ENCODE measurements around the gene AWAT2.

The AWAT2 gene

DNA sequence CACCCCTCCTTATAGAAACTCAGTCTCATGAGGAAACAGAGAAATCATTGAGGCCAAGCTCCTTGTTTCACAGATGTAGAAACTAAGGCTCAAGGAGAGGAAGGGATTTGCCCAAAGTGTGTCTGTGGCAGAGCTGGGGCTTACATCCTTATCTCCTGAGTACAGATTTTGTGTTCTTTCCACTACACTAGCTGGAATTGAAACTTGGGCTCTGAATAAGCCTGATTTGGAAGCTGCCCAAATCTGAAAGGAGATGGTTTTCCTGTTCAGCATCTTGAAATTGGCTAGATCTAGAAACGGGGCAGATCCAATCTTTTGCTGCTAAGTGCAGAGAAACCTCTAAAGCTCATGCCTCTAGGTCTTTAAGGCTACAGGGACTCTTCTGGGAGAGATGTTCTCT is 24.3 kb downstream of the AWAT2 start:
- no peak for TF ChIP-seq IKZF3 (tag by site-specific recombination; IDR thresholded peaks at IDR 0.05)
- TF ChIP-seq ZNF529 (tag by site-specific recombination; IDR thresholded peaks at IDR 0.05; ENCODE audit: insufficient replicate concordance) = no peak
- TF ChIP-seq, protein P1, sequence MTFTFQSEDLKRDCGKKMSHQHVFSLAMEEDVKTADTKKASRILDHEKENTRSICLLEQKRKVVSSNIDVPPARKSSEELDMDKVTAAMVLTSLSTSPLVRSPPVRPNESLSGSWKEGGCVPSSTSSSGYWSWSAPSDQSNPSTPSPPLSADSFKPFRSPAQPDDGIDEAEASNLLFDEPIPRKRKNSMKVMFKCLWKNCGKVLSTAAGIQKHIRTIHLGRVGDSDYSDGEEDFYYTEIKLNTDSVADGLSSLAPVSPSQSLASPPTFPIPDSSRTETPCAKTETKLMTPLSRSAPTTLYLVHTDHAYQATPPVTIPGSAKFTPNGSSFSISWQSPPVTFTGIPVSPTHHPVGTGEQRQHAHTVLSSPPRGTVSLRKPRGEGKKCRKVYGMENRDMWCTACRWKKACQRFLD (tag by site-specific recombination; IDR thresholded peaks at IDR 0.05) = no peak
- TF ChIP-seq, protein P2, sequence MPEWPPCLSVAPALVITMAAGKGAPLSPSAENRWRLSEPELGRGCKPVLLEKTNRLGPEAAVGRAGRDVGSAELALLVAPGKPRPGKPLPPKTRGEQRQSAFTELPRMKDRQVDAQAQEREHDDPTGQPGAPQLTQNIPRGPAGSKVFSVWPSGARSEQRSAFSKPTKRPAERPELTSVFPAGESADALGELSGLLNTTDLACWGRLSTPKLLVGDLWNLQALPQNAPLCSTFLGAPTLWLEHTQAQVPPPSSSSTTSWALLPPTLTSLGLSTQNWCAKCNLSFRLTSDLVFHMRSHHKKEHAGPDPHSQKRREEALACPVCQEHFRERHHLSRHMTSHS (tag by site-specific recombination; IDR thresholded peaks at IDR 0.05) = no peak
- no peak for TF ChIP-seq KLF9 (tag by site-specific recombination; IDR thresholded peaks at IDR 0.05; ENCODE audit: low read depth)
- TF ChIP-seq, protein P3, sequence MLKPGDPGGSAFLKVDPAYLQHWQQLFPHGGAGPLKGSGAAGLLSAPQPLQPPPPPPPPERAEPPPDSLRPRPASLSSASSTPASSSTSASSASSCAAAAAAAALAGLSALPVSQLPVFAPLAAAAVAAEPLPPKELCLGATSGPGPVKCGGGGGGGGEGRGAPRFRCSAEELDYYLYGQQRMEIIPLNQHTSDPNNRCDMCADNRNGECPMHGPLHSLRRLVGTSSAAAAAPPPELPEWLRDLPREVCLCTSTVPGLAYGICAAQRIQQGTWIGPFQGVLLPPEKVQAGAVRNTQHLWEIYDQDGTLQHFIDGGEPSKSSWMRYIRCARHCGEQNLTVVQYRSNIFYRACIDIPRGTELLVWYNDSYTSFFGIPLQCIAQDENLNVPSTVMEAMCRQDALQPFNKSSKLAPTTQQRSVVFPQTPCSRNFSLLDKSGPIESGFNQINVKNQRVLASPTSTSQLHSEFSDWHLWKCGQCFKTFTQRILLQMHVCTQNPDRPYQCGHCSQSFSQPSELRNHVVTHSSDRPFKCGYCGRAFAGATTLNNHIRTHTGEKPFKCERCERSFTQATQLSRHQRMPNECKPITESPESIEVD (tag by site-specific recombination; IDR thresholded peaks at IDR 0.05) = no peak
- TF ChIP-seq, protein P4, sequence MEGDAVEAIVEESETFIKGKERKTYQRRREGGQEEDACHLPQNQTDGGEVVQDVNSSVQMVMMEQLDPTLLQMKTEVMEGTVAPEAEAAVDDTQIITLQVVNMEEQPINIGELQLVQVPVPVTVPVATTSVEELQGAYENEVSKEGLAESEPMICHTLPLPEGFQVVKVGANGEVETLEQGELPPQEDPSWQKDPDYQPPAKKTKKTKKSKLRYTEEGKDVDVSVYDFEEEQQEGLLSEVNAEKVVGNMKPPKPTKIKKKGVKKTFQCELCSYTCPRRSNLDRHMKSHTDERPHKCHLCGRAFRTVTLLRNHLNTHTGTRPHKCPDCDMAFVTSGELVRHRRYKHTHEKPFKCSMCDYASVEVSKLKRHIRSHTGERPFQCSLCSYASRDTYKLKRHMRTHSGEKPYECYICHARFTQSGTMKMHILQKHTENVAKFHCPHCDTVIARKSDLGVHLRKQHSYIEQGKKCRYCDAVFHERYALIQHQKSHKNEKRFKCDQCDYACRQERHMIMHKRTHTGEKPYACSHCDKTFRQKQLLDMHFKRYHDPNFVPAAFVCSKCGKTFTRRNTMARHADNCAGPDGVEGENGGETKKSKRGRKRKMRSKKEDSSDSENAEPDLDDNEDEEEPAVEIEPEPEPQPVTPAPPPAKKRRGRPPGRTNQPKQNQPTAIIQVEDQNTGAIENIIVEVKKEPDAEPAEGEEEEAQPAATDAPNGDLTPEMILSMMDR (tag by site-specific recombination; IDR thresholded peaks at IDR 0.05) = no peak
- no peak for TF ChIP-seq ZBTB1 (tag by site-specific recombination; IDR thresholded peaks at IDR 0.05)
- no peak for TF ChIP-seq ZNF830 (tag by site-specific recombination; IDR thresholded peaks at IDR 0.05; ENCODE audit: low read depth)
- TF ChIP-seq ZNF37A (tag by site-specific recombination; IDR thresholded peaks at IDR 0.05) = no peak
- TF ChIP-seq ZNF747 (tag by site-specific recombination; IDR thresholded peaks at IDR 0.05) = no peak
- TF ChIP-seq, protein P5, sequence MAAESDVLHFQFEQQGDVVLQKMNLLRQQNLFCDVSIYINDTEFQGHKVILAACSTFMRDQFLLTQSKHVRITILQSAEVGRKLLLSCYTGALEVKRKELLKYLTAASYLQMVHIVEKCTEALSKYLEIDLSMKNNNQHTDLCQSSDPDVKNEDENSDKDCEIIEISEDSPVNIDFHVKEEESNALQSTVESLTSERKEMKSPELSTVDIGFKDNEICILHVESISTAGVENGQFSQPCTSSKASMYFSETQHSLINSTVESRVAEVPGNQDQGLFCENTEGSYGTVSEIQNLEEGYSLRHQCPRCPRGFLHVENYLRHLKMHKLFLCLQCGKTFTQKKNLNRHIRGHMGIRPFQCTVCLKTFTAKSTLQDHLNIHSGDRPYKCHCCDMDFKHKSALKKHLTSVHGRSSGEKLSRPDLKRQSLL (tag by site-specific recombination; IDR thresholded peaks at IDR 0.05) = no peak
- Histone ChIP-seq H3K4me1 (ENCODE audit: control insufficient read depth, insufficient read depth, low read length) (no peaks in the 10 kb centered on the region), H3K4me3 (ENCODE audit: low read depth, low read length) (no peak overlapping the region), H3K36me3 (ENCODE audit: control insufficient read depth in 2 of 2, insufficient read depth in 1 of 2, low read length in 2 of 2) (no peaks in the 10 kb centered on the region), H3K27ac (ENCODE audit: extremely low read depth, low read depth, low read length) (no peak overlapping the region), H3K9me3 (ENCODE audit: control insufficient read depth, insufficient read depth, low read depth, low read length) (no peaks in the 10 kb centered on the region; the same call in 1 of the 2 replicates)
- CTCF ChIA-PET = interaction anchor here (0.6 to 1.0 kb wide), 3 partner anchors 9 to 601 kb away, joined by 3 to 6 read pairs (median 3); no protein-coding TSS in a partner anchor
- POLR2A ChIA-PET = no interaction called here

DNA sequence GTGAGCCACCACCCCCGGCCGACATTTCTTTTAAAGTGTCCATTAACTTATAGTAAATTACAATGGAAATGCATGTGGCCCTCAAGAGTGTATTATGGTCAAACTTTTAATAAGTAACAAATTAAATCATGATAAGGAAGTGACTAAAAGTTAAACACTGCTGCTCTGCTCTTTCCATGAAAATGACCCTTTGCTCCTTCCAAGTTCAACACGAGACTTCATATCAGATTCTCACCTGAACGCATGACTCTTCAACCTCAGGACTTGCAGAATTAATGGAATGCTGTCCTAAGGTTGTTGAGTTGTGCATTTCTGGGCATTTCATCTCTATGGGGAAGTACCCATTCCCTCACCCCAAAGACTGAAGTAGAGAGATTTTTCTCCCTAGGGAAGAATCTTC is 27.1 kb downstream of the AWAT2 start:
- Histone ChIP-seq H3K4me3 (ENCODE audit: low read depth, low read length) (no peak overlapping the region), H3K4me1 (ENCODE audit: control insufficient read depth, insufficient read depth, low read length) (no peaks in the 10 kb centered on the region), H3K27ac (ENCODE audit: extremely low read depth, low read depth, low read length) (no peak overlapping the region), H3K9me3 (ENCODE audit: control insufficient read depth, insufficient read depth, low read depth, low read length) (no peaks in the 10 kb centered on the region; the same call in 1 of the 2 replicates), H3K36me3 (ENCODE audit: control insufficient read depth in 2 of 2, insufficient read depth in 1 of 2, low read length in 2 of 2) (no peaks in the 10 kb centered on the region)
- TF ChIP-seq ZNF211 (tag by site-specific recombination; IDR thresholded peaks at IDR 0.05; ENCODE audit: low read depth) (no peak), ZNF776 (tag by site-specific recombination; IDR thresholded peaks at IDR 0.05; ENCODE audit: borderline replicate concordance) (no peak), ZNF843 (tag by site-specific recombination; IDR thresholded peaks at IDR 0.05) (no peak), ZNF121 (tag by site-specific recombination; IDR thresholded peaks at IDR 0.05) (no peak), ZNF112 (tag by site-specific recombination; IDR thresholded peaks at IDR 0.05) (no peak), ZNF140 (tag by site-specific recombination; IDR thresholded peaks at IDR 0.05) (no peak), ZBTB17 (tag by site-specific recombination; IDR thresholded peaks at IDR 0.05) (no peak), ZNF138 (tag by site-specific recombination; IDR thresholded peaks at IDR 0.05; ENCODE audit: borderline replicate concordance) (no peak), MEIS1 (CRISPR knock-in tag; IDR thresholded peaks at IDR 0.05; ENCODE audit: borderline replicate concordance) (no peak)
- TF ChIP-seq, protein P5 (tag by site-specific recombination; IDR thresholded peaks at IDR 0.05) = no peak
- ChIA-PET POLR2A (no interaction called here), CTCF (interaction anchor here (1.9 kb wide), 1 partner anchor 10 kb away, joined by 10 read pairs; no protein-coding TSS in a partner anchor)

All from HEK293 (cell line).